ENCODE data around the gene YIPF3. TPM values are rescaled to one million over a fixed set of nuclear protein-coding genes. Genes with fewer than 3 reads are reported as not detected.

YIPF3 gene
- total and polyA plus RNA-seq, 2 experiments from 2014 or later = 134 to 195 TPM

- TF ChIP-seq, protein P1, sequence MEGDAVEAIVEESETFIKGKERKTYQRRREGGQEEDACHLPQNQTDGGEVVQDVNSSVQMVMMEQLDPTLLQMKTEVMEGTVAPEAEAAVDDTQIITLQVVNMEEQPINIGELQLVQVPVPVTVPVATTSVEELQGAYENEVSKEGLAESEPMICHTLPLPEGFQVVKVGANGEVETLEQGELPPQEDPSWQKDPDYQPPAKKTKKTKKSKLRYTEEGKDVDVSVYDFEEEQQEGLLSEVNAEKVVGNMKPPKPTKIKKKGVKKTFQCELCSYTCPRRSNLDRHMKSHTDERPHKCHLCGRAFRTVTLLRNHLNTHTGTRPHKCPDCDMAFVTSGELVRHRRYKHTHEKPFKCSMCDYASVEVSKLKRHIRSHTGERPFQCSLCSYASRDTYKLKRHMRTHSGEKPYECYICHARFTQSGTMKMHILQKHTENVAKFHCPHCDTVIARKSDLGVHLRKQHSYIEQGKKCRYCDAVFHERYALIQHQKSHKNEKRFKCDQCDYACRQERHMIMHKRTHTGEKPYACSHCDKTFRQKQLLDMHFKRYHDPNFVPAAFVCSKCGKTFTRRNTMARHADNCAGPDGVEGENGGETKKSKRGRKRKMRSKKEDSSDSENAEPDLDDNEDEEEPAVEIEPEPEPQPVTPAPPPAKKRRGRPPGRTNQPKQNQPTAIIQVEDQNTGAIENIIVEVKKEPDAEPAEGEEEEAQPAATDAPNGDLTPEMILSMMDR (IDR thresholded peaks at IDR 0.05; ENCODE audit: low read depth, low read length) = no peak
- Histone ChIP-seq H3K36me3 (no peaks in the 10 kb centered on the region), H3K27me3 (no peaks in the 10 kb centered on the region), H3K9me3 (ENCODE audit: low read depth) (no peaks in the 10 kb centered on the region), H3K4me3 (no peak overlapping the region), H3K27ac (no peak overlapping the region), H3K4me1 (ENCODE audit: low read depth) (no peaks in the 10 kb centered on the region)
- DNase-seq (ENCODE audit: low read depth in 1 of 2, low spot score in 1 of 2) = no peak
These were observed 27.3 kb downstream of the YIPF3 start for GRCh38 chr6:43489277-43490072.

DNA sequence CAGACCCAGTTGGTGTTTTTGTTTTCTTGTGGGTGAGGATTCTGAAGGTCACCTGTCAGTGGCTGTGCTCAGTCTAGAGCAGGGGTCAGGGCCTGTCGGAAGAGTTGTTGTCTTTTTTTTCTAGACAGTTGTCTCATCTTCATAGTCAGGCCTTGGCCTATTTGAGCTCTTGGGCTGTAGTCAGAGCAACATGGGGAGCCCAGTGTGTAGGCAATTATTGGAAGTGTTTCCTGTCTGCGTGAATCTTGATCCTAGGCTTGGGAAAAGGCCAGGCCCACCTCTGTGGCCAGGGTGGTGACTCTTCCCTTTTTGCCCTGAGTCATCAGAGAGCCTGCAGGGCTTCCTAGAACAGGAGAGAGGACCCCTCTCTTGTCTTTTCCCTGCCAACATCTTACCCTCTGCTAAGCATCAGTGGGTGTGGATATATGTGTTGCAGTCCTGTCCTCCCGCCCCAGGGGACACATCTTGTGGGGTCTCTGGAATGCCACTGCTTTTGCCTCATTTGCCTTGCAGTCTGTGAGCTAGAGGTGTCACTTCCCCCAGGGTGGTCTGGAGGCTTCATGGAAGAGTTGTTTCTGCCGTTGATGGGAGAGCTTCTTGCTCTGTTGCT, 28.0 kb downstream of the YIPF3 start:
- no peak overlapping the region for H3K4me3 ChIP-seq
- TF ChIP-seq, protein P1 (IDR thresholded peaks at IDR 0.05; ENCODE audit: low read depth, low read length) = no peak
- no peak overlapping the region for H3K27ac ChIP-seq
- no peaks in the 10 kb centered on the region for H3K36me3 ChIP-seq
- no peak for DNase-seq (ENCODE audit: low read depth in 1 of 2, low spot score in 1 of 2)
- no peaks in the 10 kb centered on the region for H3K27me3 ChIP-seq
- no peaks in the 10 kb centered on the region for H3K4me1 ChIP-seq (ENCODE audit: low read depth)
- H3K9me3 ChIP-seq (ENCODE audit: low read depth) = no peaks in the 10 kb centered on the region

- peaks cover 8% of the 10 kb centered on the region for H3K4me1 ChIP-seq (ENCODE audit: low read depth)
- H3K9me3 ChIP-seq (ENCODE audit: low read depth) = no peaks in the 10 kb centered on the region
- no peak overlapping the region for H3K4me3 ChIP-seq
- no peak for DNase-seq (ENCODE audit: low read depth in 1 of 2, low spot score in 1 of 2)
- H3K27ac ChIP-seq = no peak overlapping the region
- no peaks in the 10 kb centered on the region for H3K36me3 ChIP-seq
- H3K27me3 ChIP-seq = no peaks in the 10 kb centered on the region
- TF ChIP-seq, protein P1 (IDR thresholded peaks at IDR 0.05; ENCODE audit: low read depth, low read length) = no peak
These were observed 35.0 kb downstream of the YIPF3 start for GRCh38 chr6:43481591-43482236.

DNA sequence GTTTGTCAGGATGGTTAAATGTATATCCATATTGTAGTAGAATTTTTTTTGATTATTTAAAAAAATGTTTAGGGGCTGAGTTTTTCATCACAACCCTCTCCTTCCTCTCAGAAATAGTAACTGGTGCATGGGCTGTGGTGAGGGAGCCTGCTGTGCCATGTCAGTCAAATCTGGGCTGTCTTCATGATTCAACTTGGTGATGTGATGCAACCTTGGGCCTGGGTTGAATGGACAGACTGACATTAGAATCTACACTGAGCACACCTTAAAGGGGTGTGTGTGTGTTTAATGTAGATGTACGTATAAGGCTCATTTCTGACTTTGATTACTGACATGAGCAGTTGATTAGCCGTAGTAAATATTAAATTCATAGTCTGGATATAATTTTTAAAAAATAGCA, 35.7 kb downstream of the YIPF3 start:
- no peaks in the 10 kb centered on the region for H3K27me3 ChIP-seq
- TF ChIP-seq, protein P1 (IDR thresholded peaks at IDR 0.05; ENCODE audit: low read depth, low read length) = no peak
- DNase-seq (ENCODE audit: low read depth in 1 of 2, low spot score in 1 of 2) = no peak
- H3K27ac ChIP-seq = no peak overlapping the region
- H3K4me3 ChIP-seq = no peak overlapping the region
- H3K9me3 ChIP-seq (ENCODE audit: low read depth) = no peaks in the 10 kb centered on the region
- no peaks in the 10 kb centered on the region for H3K36me3 ChIP-seq
- peaks cover 8% of the 10 kb centered on the region for H3K4me1 ChIP-seq (ENCODE audit: low read depth)

GRCh38 chr6:43478008-43478372, 38.7 kb downstream of the YIPF3 start:
- Histone ChIP-seq H3K27ac (peak overlapping the region; percentile 95), H3K36me3 (no peaks in the 10 kb centered on the region), H3K4me1 (ENCODE audit: low read depth) (peaks cover 8% of the 10 kb centered on the region), H3K4me3 (peak overlapping the region; percentile 87), H3K9me3 (ENCODE audit: low read depth) (no peaks in the 10 kb centered on the region), H3K27me3 (no peaks in the 10 kb centered on the region)
- no peak for DNase-seq (ENCODE audit: low read depth in 1 of 2, low spot score in 1 of 2)
- TF ChIP-seq, protein P1 (IDR thresholded peaks at IDR 0.05; ENCODE audit: low read depth, low read length) = no peak
